Activated CD8-positive, alpha-beta memory T cell treated with anti-CD3 and anti-CD28 coated beads, Interleukin-2, amount 50 U/mL, for 1 hour (primary cell): ENCODE measurements around the gene JCAD.
"Not testable (repeated sequence)": the region's sequence is repeated elsewhere in the genome, so short reads cannot be mapped to it uniquely, and the experiment has no call there.

Source experiments
- DNase-seq: peaks from one replicate; pipeline ENCODE4 v3.0.0-alpha.2; 2020; ENCODE audit errors: extremely low read depth

Gene JCAD

GRCh38 chr10:29982997-29983648 is 76.3 kb downstream of the JCAD start:
- DNase-seq: no peak

GRCh38 chr10:29981510-29981909 is 77.9 kb downstream of the JCAD start:
- no peak for DNase-seq

GRCh38 chr10:29980084-29980483 is 79.3 kb downstream of the JCAD start:
- DNase-seq: no peak

GRCh38 chr10:29979421-29979779 is 80.0 kb downstream of the JCAD start:
- not testable (repeated sequence) for DNase-seq

GRCh38 chr10:29977171-29977570 is 82.2 kb downstream of the JCAD start:
- DNase-seq: no peak

GRCh38 chr10:29976134-29976533 is 83.3 kb downstream of the JCAD start:
- DNase-seq: no peak

GRCh38 chr10:29974773-29975172 is 84.6 kb downstream of the JCAD start:
- no peak for DNase-seq

GRCh38 chr10:29973921-29974320 is 85.5 kb downstream of the JCAD start:
- DNase-seq: no peak

GRCh38 chr10:29970576-29970975 is 88.8 kb downstream of the JCAD start:
- no peak for DNase-seq

GRCh38 chr10:29970012-29970396 is 89.4 kb downstream of the JCAD start:
- no peak for DNase-seq

- no peak for DNase-seq
These were observed 90.0 kb downstream of the JCAD start for GRCh38 chr10:29969255-29970011.

GRCh38 chr10:29968585-29968984 is 90.8 kb downstream of the JCAD start:
- no peak for DNase-seq

- DNase-seq: no peak
These were observed 93.1 kb downstream of the JCAD start for GRCh38 chr10:29966269-29966668.
